GM23338 (cell line): ENCODE results near the gene STIM1.

Experiments
- CREB1 ChIP-seq: fragments of 250-450 bp; sonication (Bioruptor Pico); IDR thresholded peaks from 2 replicates; pipeline ENCODE4 v1.5.0; 2020; ENCODE audit warnings: low read depth, mild to moderate bottlenecking, moderate library complexity
- EZH2 ChIP-seq: fragments of 200-600 bp; sonication (generic); IDR thresholded peaks from one replicate; pipeline ENCODE4 v1.8.0; 2017; ENCODE audit warnings: antibody characterized with exemption, mild to moderate bottlenecking, low read depth; ENCODE audit not compliant: unreplicated experiment
- EZH2phosphoT487 ChIP-seq: fragments of 200-600 bp; sonication (generic); IDR thresholded peaks from one replicate; pipeline ENCODE4 v1.8.1; 2018; ENCODE audit warnings: antibody characterized with exemption; ENCODE audit not compliant: unreplicated experiment
- JUNB ChIP-seq: IDR thresholded peaks from one replicate; pipeline ENCODE4 v1.6.1; 2016; ENCODE audit warnings: antibody characterized with exemption; ENCODE audit not compliant: unreplicated experiment
- POLR2AphosphoS5 ChIP-seq: IDR thresholded peaks from 2 replicates; pipeline ENCODE4 v1.6.1; 2016; ENCODE audit warnings: antibody characterized with exemption, low read depth
- REST ChIP-seq: IDR thresholded peaks from one replicate; pipeline ENCODE4 v1.6.1; 2018; ENCODE audit warnings: antibody characterized with exemption; ENCODE audit not compliant: unreplicated experiment
- ZNF331 ChIP-seq: fragments of 250-450 bp; sonication (Bioruptor Pico); IDR thresholded peaks from 2 replicates; pipeline ENCODE4 v1.5.0; 2020; ENCODE audit warnings: low read depth, mild to moderate bottlenecking, moderate library complexity
- TF ChIP-seq, protein P1 (sequence below), 2 experiments: fragments of 200-600 bp in 1 of 2; sonication (generic) in 1 of 2; conservative IDR thresholded peaks; 2 replicates each; pipeline versions ENCODE4 v1.5.1 to v1.6.1; 2016 to 2017; ENCODE audit warnings: antibody characterized with exemption in 2 of 2, low read depth in 2 of 2, mild to moderate bottlenecking in 2 of 2, moderate library complexity in 1 of 2
- TF ChIP-seq, protein P2 (sequence below): IDR thresholded peaks from 2 replicates; pipeline ENCODE4 v1.6.1; 2016; ENCODE audit warnings: antibody characterized with exemption

DNA sequence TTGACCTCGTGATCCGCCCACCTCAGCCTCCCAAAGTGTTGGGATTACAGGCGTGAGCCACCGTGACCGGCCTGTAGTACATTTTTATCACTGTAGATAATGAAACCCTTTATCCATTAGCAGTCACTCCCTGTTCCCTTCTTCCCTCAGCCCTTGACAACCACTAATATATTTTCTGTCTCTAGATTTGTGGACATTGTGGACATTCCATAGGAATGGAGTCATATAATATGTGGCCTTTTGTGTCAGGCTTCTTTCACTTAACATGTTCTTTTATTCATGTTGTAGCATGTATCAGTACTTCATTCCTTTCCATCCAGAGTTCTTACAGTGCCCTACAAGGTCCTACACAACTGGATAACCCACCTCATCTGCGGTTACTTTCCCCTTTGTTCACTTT lies 269.7 kb downstream of the STIM1 start:
- TF ChIP-seq, protein P1, sequence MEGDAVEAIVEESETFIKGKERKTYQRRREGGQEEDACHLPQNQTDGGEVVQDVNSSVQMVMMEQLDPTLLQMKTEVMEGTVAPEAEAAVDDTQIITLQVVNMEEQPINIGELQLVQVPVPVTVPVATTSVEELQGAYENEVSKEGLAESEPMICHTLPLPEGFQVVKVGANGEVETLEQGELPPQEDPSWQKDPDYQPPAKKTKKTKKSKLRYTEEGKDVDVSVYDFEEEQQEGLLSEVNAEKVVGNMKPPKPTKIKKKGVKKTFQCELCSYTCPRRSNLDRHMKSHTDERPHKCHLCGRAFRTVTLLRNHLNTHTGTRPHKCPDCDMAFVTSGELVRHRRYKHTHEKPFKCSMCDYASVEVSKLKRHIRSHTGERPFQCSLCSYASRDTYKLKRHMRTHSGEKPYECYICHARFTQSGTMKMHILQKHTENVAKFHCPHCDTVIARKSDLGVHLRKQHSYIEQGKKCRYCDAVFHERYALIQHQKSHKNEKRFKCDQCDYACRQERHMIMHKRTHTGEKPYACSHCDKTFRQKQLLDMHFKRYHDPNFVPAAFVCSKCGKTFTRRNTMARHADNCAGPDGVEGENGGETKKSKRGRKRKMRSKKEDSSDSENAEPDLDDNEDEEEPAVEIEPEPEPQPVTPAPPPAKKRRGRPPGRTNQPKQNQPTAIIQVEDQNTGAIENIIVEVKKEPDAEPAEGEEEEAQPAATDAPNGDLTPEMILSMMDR (conservative IDR thresholded peaks at IDR 0.05; ENCODE audit: low read depth in 2 of 2): no peak
- TF ChIP-seq CREB1 (CRISPR knock-in tag) (no peak), POLR2AphosphoS5 (no peak), JUNB (no peak), EZH2phosphoT487 (no peak), REST (no peak), EZH2 (no peak), ZNF331 (CRISPR knock-in tag) (no peak)
- TF ChIP-seq, protein P2, sequence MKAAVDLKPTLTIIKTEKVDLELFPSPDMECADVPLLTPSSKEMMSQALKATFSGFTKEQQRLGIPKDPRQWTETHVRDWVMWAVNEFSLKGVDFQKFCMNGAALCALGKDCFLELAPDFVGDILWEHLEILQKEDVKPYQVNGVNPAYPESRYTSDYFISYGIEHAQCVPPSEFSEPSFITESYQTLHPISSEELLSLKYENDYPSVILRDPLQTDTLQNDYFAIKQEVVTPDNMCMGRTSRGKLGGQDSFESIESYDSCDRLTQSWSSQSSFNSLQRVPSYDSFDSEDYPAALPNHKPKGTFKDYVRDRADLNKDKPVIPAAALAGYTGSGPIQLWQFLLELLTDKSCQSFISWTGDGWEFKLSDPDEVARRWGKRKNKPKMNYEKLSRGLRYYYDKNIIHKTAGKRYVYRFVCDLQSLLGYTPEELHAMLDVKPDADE: no peak
